ENCODE data around the gene KCTD20.

KCTD20 gene

DNA sequence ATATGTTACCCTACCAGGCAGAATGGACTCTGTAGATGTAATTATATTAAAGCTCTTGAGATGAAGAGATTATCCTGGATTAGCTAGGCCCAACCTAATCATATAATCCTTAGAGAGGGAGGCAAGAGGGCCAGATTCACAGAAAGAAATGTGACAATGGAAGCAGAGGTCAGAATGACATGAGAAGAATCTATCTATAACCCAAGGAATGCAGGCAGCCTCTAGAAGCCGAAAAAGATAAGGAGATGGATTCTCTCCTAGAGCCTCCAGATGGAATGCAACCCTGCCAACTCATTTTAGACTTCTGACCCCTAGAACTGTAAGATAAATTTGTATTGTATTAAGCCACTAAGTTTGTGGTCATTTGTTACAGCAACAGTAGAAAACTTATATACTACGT, 12.4 kb upstream of the KCTD20 start:
- H2AFZ ChIP-seq (ENCODE audit: low read length): no peak overlapping the region
- no peaks in the 10 kb centered on the region for H4K20me1 ChIP-seq (ENCODE audit: insufficient read depth, low read length)
- no peaks in the 10 kb centered on the region for H3K9me2 ChIP-seq (replicated peaks; ENCODE audit: insufficient read depth, low read length)
- peaks cover 13% of the 10 kb centered on the region for H3K4me1 ChIP-seq (ENCODE audit: low read length)
- H3K4me3 ChIP-seq (ENCODE audit: low read length): no peak overlapping the region
- H3K79me2 ChIP-seq (ENCODE audit: low read length): no peaks in the 10 kb centered on the region
- H3F3A ChIP-seq (ENCODE audit: insufficient read depth, low read length): no peaks in the 10 kb centered on the region
- no peak overlapping the region for H3K9ac ChIP-seq (ENCODE audit: low read length)
- H3K36me3 ChIP-seq (replicated peaks; ENCODE audit: insufficient read depth, low read length): no peaks in the 10 kb centered on the region
- DNase-seq: no peak
- H3K4me2 ChIP-seq (ENCODE audit: low read depth, low read length): no peak overlapping the region
- H3K9me3 ChIP-seq (replicated peaks; ENCODE audit: insufficient read depth, low read length): no peaks in the 10 kb centered on the region
- TF ChIP-seq, protein P1, sequence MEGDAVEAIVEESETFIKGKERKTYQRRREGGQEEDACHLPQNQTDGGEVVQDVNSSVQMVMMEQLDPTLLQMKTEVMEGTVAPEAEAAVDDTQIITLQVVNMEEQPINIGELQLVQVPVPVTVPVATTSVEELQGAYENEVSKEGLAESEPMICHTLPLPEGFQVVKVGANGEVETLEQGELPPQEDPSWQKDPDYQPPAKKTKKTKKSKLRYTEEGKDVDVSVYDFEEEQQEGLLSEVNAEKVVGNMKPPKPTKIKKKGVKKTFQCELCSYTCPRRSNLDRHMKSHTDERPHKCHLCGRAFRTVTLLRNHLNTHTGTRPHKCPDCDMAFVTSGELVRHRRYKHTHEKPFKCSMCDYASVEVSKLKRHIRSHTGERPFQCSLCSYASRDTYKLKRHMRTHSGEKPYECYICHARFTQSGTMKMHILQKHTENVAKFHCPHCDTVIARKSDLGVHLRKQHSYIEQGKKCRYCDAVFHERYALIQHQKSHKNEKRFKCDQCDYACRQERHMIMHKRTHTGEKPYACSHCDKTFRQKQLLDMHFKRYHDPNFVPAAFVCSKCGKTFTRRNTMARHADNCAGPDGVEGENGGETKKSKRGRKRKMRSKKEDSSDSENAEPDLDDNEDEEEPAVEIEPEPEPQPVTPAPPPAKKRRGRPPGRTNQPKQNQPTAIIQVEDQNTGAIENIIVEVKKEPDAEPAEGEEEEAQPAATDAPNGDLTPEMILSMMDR (IDR thresholded peaks at IDR 0.05; ENCODE audit: low read length): no peak
- TF ChIP-seq EZH2phosphoT487 (IDR thresholded peaks at IDR 0.05; ENCODE audit: low read length) (no peak), EZH2 (optimal IDR thresholded peaks at IDR 0.05; ENCODE audit: low read depth, low read length) (no peak)
- no peak overlapping the region for H3K27ac ChIP-seq (ENCODE audit: low read length)
- no peaks in the 10 kb centered on the region for H3K27me3 ChIP-seq (replicated peaks; ENCODE audit: insufficient read depth, low read length)

DNA sequence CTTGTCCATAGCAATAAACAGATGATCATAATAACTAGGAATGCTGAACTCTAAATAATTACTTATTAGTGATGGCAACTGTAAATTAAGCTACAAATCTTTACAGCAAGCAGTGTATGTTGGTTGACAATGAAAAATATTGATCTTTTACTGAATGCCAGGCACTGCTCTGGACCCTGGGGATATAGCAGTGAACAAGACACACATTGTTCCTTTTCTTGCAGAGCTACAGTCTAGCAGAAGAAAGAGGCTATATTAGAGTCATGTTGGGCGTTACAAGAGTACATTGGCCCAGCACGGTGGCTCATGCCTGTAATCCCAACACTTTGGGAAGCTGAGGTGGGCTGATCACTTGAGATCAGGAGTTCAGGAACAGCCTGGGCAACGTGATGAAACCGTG, 11.6 kb upstream of the KCTD20 start:
- Histone ChIP-seq H3K4me2 (ENCODE audit: low read depth, low read length) (no peak overlapping the region), H2AFZ (ENCODE audit: low read length) (no peak overlapping the region), H3K4me1 (ENCODE audit: low read length) (peaks cover 13% of the 10 kb centered on the region), H4K20me1 (ENCODE audit: insufficient read depth, low read length) (no peaks in the 10 kb centered on the region), H3K36me3 (replicated peaks; ENCODE audit: insufficient read depth, low read length) (no peaks in the 10 kb centered on the region), H3K9me2 (replicated peaks; ENCODE audit: insufficient read depth, low read length) (no peaks in the 10 kb centered on the region), H3K27ac (ENCODE audit: low read length) (no peak overlapping the region), H3K27me3 (replicated peaks; ENCODE audit: insufficient read depth, low read length) (no peaks in the 10 kb centered on the region), H3K9me3 (replicated peaks; ENCODE audit: insufficient read depth, low read length) (no peaks in the 10 kb centered on the region), H3K79me2 (ENCODE audit: low read length) (no peaks in the 10 kb centered on the region), H3K9ac (ENCODE audit: low read length) (no peak overlapping the region), H3K4me3 (ENCODE audit: low read length) (no peak overlapping the region), H3F3A (ENCODE audit: insufficient read depth, low read length) (no peaks in the 10 kb centered on the region)
- DNase-seq: no peak
- TF ChIP-seq EZH2 (optimal IDR thresholded peaks at IDR 0.05; ENCODE audit: low read depth, low read length): no peak
- TF ChIP-seq, protein P1 (IDR thresholded peaks at IDR 0.05; ENCODE audit: low read length): no peak
- no peak for TF ChIP-seq EZH2phosphoT487 (IDR thresholded peaks at IDR 0.05; ENCODE audit: low read length)

DNA sequence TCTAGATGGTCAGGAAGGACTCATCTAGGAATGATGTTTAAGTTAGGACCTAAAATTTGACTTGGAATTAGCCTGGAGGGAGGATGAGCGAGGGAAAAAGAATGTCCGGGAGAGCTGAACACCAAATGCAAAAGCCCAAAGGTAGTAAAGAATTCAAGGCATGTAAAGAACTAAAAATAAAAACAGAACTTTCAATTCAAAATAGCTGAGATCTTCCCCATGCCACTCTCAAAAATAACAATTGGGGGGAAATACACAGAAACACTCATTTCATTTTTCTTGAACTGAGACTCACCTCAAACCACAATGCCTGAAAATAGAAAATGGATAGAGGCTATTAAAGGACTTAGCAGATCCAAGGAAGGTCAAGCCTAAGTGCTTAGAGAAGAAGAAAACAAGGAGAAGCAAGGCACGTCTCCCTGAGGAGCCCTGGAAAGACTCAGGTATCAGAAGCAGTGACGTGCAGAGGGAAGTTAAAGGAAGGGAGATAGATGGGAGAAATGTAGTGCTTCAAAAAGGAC, 10.6 kb upstream of the KCTD20 start:
- H3K36me3 ChIP-seq (replicated peaks; ENCODE audit: insufficient read depth, low read length): no peaks in the 10 kb centered on the region
- no peaks in the 10 kb centered on the region for H4K20me1 ChIP-seq (ENCODE audit: insufficient read depth, low read length)
- peak overlapping the region; percentile 45 for H3K4me2 ChIP-seq (ENCODE audit: low read depth, low read length)
- H3K9ac ChIP-seq (ENCODE audit: low read length): no peak overlapping the region
- no peaks in the 10 kb centered on the region for H3K79me2 ChIP-seq (ENCODE audit: low read length)
- no peak overlapping the region for H3K4me3 ChIP-seq (ENCODE audit: low read length)
- no peaks in the 10 kb centered on the region for H3K9me3 ChIP-seq (replicated peaks; ENCODE audit: insufficient read depth, low read length)
- no peak for DNase-seq
- TF ChIP-seq EZH2phosphoT487 (IDR thresholded peaks at IDR 0.05; ENCODE audit: low read length): no peak
- TF ChIP-seq, protein P1 (IDR thresholded peaks at IDR 0.05; ENCODE audit: low read length): no peak
- H3F3A ChIP-seq (ENCODE audit: insufficient read depth, low read length): no peaks in the 10 kb centered on the region
- H3K9me2 ChIP-seq (replicated peaks; ENCODE audit: insufficient read depth, low read length): no peaks in the 10 kb centered on the region
- H3K27ac ChIP-seq (ENCODE audit: low read length): no peak overlapping the region
- peaks cover 13% of the 10 kb centered on the region for H3K4me1 ChIP-seq (ENCODE audit: low read length)
- H2AFZ ChIP-seq (ENCODE audit: low read length): 0 out of 2 replicates have a peak overlapping the region, but pooled peaks have one; percentile 15
- no peaks in the 10 kb centered on the region for H3K27me3 ChIP-seq (replicated peaks; ENCODE audit: insufficient read depth, low read length)

All from MM.1S (cell line).